Fibroblast of lung (primary cell): Measurements from ENCODE around the gene MRFAP1L1. TPM values are rescaled to one million over a fixed set of nuclear protein-coding genes. Genes with fewer than 3 reads are reported as not detected.
A peak's percentile ranks its signal among the peaks of the same experiment; 100 is the strongest.

Experiments used
- DNase-seq, 2 donors: peaks; one replicate each; pipeline versions ENCODE4 v3.0.0 to v3.0.0-alpha.2; 2010; ENCODE audit warnings: low read depth in 2 of 2
- H2AFZ ChIP-seq: 2 replicates; pipeline ENCODE4 v1.5.1; 2012; ENCODE audit warnings: low read length, control low read depth, inconsistent platforms
- H3K27ac ChIP-seq: 2 replicates; pipeline ENCODE4 v1.5.1; 2011; ENCODE audit warnings: low read length, control low read depth; ENCODE audit not compliant: insufficient read depth
- H3K27me3 ChIP-seq: 2 replicates; pipeline ENCODE4 v1.5.1; 2011; ENCODE audit warnings: mild to moderate bottlenecking, low read length; ENCODE audit not compliant: control insufficient read depth, insufficient read depth
- H3K36me3 ChIP-seq: 2 replicates; pipeline ENCODE4 v1.5.1; 2011; ENCODE audit warnings: low read length; ENCODE audit not compliant: control insufficient read depth, insufficient read depth
- H3K4me1 ChIP-seq: 2 replicates; pipeline ENCODE4 v1.5.1; 2011; ENCODE audit warnings: low read length; ENCODE audit not compliant: control insufficient read depth, insufficient read depth; ENCODE audit errors: extremely low read depth
- H3K4me2 ChIP-seq: 2 replicates; pipeline ENCODE4 v1.5.1; 2011; ENCODE audit warnings: low read length, control low read depth; ENCODE audit not compliant: insufficient read depth; ENCODE audit errors: extremely low read depth
- H3K4me3 ChIP-seq, 4 experiments: fragments of 200-600 bp in 1 of 4; sonication (generic) in 1 of 4; replicated peaks in 1 of 4; 2 replicates each; pipeline ENCODE4 v1.5.1; 2011 to 2016; ENCODE audit warnings: low read length in 4 of 4, low read depth in 3 of 4, mild to moderate bottlenecking in 3 of 4, control low read depth in 2 of 4, inconsistent platforms in 1 of 4, mixed read lengths in 1 of 4; ENCODE audit not compliant: insufficient read depth in 1 of 4; ENCODE audit errors: control extremely low read depth in 1 of 4
- H3K79me2 ChIP-seq: 2 replicates; pipeline ENCODE4 v1.5.1; 2012; ENCODE audit warnings: mild to moderate bottlenecking, low read length, inconsistent platforms; ENCODE audit not compliant: control insufficient read depth, insufficient read depth
- H3K9ac ChIP-seq: 2 replicates; pipeline ENCODE4 v1.5.1; 2011; ENCODE audit warnings: mild to moderate bottlenecking, low read length, control low read depth; ENCODE audit not compliant: insufficient read depth
- H3K9me3 ChIP-seq: 2 replicates; pipeline ENCODE4 v1.5.1; 2012; ENCODE audit warnings: low read depth, low read length; ENCODE audit not compliant: control insufficient read depth, insufficient read depth
- H4K20me1 ChIP-seq: 2 replicates; pipeline ENCODE4 v1.5.1; 2011; ENCODE audit warnings: low read length; ENCODE audit not compliant: control insufficient read depth, insufficient read depth; ENCODE audit errors: extremely low read depth
- CTCF ChIP-seq, 2 donors: IDR thresholded peaks in 1 of 2; conservative IDR thresholded peaks in 1 of 2; 1 replicate in 1 of 2; 2 replicates in 1 of 2; pipeline ENCODE4 v1.5.1; 2011 to 2012; ENCODE audit warnings: low read length in 2 of 2, control low read depth in 1 of 2, inconsistent platforms in 1 of 2, low read depth in 1 of 2, mild to moderate bottlenecking in 1 of 2
- EZH2 ChIP-seq: IDR thresholded peaks from 2 replicates; pipeline ENCODE4 v1.5.1; 2012; ENCODE audit warnings: low read length, control low read depth, mild to moderate bottlenecking; ENCODE audit errors: missing control alignments
- polyA plus RNA-seq, 2 donors: library from polyadenylated mRNA; depleted of rRNA in 1 of 2; stranded (reverse) in 1 of 2; unstranded in 1 of 2; fragments of >200 nt; gene quantifications; 2 replicates each; pipeline ENCODE4 v1.2.1, GENCODE V29; 2011 to 2012; ENCODE audit warnings: missing spikeins in 1 of 2
- total RNA-seq: library from RNA; depleted of rRNA; stranded (reverse); fragments of >200 nt; gene quantifications from 2 replicates; pipeline ENCODE4 v1.2.1, GENCODE V29; 2014

Gene MRFAP1L1
- total and polyA plus RNA-seq, 2 donors (not counting 1 experiment from before 2014, with no cell fraction given): 41.6 to 77.4 TPM

GRCh38 chr4:6681191-6681590 lies 28.5 kb downstream of the MRFAP1L1 start:
- no peak for DNase-seq
- Histone ChIP-seq H3K4me3 (no peak overlapping the region), H3K27me3 (no peaks in the 10 kb centered on the region), H2AFZ (no peak overlapping the region), H3K9ac (no peak overlapping the region), H3K27ac (no peak overlapping the region), H3K36me3 (peaks cover 3% of the 10 kb centered on the region), H4K20me1 (no peaks in the 10 kb centered on the region), H3K4me1 (no peaks in the 10 kb centered on the region), H3K4me2 (no peak overlapping the region), H3K79me2 (peaks cover 7% of the 10 kb centered on the region), H3K9me3 (no peaks in the 10 kb centered on the region)
- no peak for TF ChIP-seq CTCF (conservative IDR thresholded peaks at IDR 0.05 in 1 of 2, IDR thresholded peaks at IDR 0.05 in 1 of 2; ENCODE audit: low read depth in 1 of 2, low read length in 2 of 2)
- no peak for TF ChIP-seq EZH2

GRCh38 chr4:6680372-6681034 lies 29.2 kb downstream of the MRFAP1L1 start:
- Histone ChIP-seq H3K4me2 (no peak overlapping the region), H3K27me3 (no peaks in the 10 kb centered on the region), H3K9me3 (no peaks in the 10 kb centered on the region), H3K79me2 (peaks cover 14% of the 10 kb centered on the region), H3K4me3 (no peak overlapping the region), H3K9ac (no peak overlapping the region), H3K27ac (no peak overlapping the region), H4K20me1 (no peaks in the 10 kb centered on the region), H3K4me1 (peaks cover 3% of the 10 kb centered on the region), H3K36me3 (peaks cover 3% of the 10 kb centered on the region), H2AFZ (no peak overlapping the region)
- peak in 1 of 2 donors; percentile 22 for TF ChIP-seq CTCF (conservative IDR thresholded peaks at IDR 0.05 in 1 of 2, IDR thresholded peaks at IDR 0.05 in 1 of 2; ENCODE audit: low read depth in 1 of 2, low read length in 2 of 2)
- TF ChIP-seq EZH2: no peak
- DNase-seq: no peak

- no peak for TF ChIP-seq EZH2
- no peak for TF ChIP-seq CTCF (conservative IDR thresholded peaks at IDR 0.05 in 1 of 2, IDR thresholded peaks at IDR 0.05 in 1 of 2; ENCODE audit: low read depth in 1 of 2, low read length in 2 of 2)
- Histone ChIP-seq H4K20me1 (no peaks in the 10 kb centered on the region), H3K36me3 (peaks cover 3% of the 10 kb centered on the region), H3K27ac (no peak overlapping the region), H3K4me3 (no peak overlapping the region), H3K27me3 (no peaks in the 10 kb centered on the region), H3K4me2 (no peak overlapping the region), H2AFZ (no peak overlapping the region), H3K9ac (no peak overlapping the region), H3K79me2 (peaks cover 24% of the 10 kb centered on the region), H3K4me1 (peaks cover 3% of the 10 kb centered on the region), H3K9me3 (no peaks in the 10 kb centered on the region)
- DNase-seq: no peak
Measured at GRCh38 chr4:6676722-6677558, 32.7 kb downstream of the MRFAP1L1 start.
